Ectodermal cell (in vitro differentiated cells): ENCODE data around the gene QTRT2.

ENCODE experiments used
- H3K27ac ChIP-seq: 2 replicates; pipeline ENCODE4 v1.7.0; 2013; ENCODE audit warnings: mild to moderate bottlenecking, low read depth, low read length; ENCODE audit not compliant: insufficient read depth, poor library complexity, severe bottlenecking
- H3K27me3 ChIP-seq: 2 replicates; pipeline ENCODE4 v1.7.0; 2013; ENCODE audit warnings: mild to moderate bottlenecking, low read length; ENCODE audit not compliant: insufficient read depth, control insufficient read depth, poor library complexity, severe bottlenecking
- H3K36me3 ChIP-seq: one replicate; pipeline ENCODE4 v1.7.0; 2013; ENCODE audit warnings: low read length; ENCODE audit not compliant: control insufficient read depth, insufficient read depth
- H3K4me1 ChIP-seq: one replicate; pipeline ENCODE4 v1.7.0; 2013; ENCODE audit warnings: low read length; ENCODE audit not compliant: control insufficient read depth, insufficient read depth
- H3K4me3 ChIP-seq: 2 replicates; pipeline ENCODE4 v1.7.0; 2013; ENCODE audit warnings: low read depth, low read length, control low read depth; ENCODE audit not compliant: insufficient read depth
- H3K9me3 ChIP-seq: 2 replicates; pipeline ENCODE4 v1.7.0; 2013; ENCODE audit warnings: mild to moderate bottlenecking, low read length, moderate library complexity; ENCODE audit not compliant: control insufficient read depth
- WGBS, 2 experiments: methylation state at CpG; one replicate each; pipeline ENCODE4 v1.1.7; 2013; ENCODE audit warnings: missing lambda C conversion rate in 2 of 2; 5-methylcytosine and 5-hydroxymethylcytosine counted together

Gene QTRT2

DNA sequence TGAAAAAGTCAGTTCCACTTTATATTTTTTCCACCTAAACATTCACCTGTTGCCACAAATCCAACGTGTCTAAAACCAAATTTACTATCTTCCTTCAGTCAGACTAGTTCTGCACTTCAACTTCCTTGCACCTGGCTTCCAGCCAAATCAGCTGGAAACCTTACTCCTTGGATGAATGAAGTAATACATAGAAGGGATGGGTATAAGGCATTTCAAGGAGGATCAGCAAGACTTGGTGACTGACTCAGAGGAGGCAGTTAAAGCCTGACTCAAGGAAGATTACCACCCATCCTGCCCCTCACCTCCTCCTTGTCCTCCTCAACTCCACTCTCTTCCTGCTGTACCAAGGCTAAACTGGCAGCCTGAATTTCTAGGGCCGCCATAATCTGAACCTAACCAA, 37.1 kb downstream of the QTRT2 start:
- peaks cover 11% of the 10 kb centered on the region for H3K4me1 ChIP-seq
- no peaks in the 10 kb centered on the region for H3K36me3 ChIP-seq
- WGBS, 2 experiments = 85 to 97% methylated on average over 2 of the region's 2 CpGs
- H3K9me3 ChIP-seq = no peaks in the 10 kb centered on the region
- no peak overlapping the region for H3K4me3 ChIP-seq
- no peaks in the 10 kb centered on the region for H3K27me3 ChIP-seq
- H3K27ac ChIP-seq = no peak overlapping the region

DNA sequence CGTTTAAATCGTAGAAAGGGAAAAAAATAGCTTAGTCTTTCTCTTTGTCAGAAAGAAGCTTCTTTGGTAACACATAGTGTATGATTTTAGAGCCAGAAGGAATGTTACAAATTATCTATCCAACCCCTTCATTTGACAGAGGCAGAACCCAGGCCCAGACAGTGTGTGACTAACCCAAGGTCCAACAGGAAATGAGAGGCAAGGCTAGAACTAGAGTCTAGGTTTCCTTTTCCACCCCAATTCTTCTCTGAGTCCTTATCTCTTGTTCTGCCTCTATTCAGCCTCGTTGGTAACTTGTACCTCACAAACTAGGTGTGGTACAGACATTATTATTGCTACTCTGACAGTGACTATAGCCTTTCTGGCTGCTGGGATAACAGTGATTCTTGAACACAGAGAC, 39.3 kb downstream of the QTRT2 start:
- no peak overlapping the region for H3K4me3 ChIP-seq
- no peaks in the 10 kb centered on the region for H3K27me3 ChIP-seq
- H3K27ac ChIP-seq = no peak overlapping the region
- no peaks in the 10 kb centered on the region for H3K9me3 ChIP-seq
- 84 to 88% methylated on average over 3 of the region's 3 CpGs for WGBS, 2 experiments
- H3K4me1 ChIP-seq = peaks cover 11% of the 10 kb centered on the region
- H3K36me3 ChIP-seq = no peaks in the 10 kb centered on the region

DNA sequence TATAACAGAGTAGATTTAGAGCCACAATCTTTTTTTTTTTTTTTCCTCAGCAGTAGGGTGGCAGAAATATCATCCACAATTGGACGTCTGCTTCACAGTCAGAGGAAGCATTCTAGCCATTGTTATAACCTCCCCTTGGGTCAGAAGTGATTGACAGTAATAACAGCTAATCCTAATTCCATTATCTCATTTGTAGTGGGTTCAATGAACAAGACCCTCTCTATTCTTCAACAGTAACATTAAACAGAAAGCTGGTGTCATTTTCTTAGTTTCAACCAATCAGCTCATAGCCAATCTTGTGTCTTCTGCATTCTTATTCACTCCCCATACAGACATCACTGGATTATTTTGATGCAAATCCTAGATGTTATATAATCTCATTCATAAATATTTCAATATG, 44.6 kb downstream of the QTRT2 start:
- WGBS, 2 experiments = 79 to 83% methylated on average over 1 of the region's 1 CpG
- no peak overlapping the region for H3K27ac ChIP-seq
- peaks cover 10% of the 10 kb centered on the region for H3K4me1 ChIP-seq
- H3K4me3 ChIP-seq = no peak overlapping the region
- no peaks in the 10 kb centered on the region for H3K36me3 ChIP-seq
- no peaks in the 10 kb centered on the region for H3K27me3 ChIP-seq
- H3K9me3 ChIP-seq = no peaks in the 10 kb centered on the region

DNA sequence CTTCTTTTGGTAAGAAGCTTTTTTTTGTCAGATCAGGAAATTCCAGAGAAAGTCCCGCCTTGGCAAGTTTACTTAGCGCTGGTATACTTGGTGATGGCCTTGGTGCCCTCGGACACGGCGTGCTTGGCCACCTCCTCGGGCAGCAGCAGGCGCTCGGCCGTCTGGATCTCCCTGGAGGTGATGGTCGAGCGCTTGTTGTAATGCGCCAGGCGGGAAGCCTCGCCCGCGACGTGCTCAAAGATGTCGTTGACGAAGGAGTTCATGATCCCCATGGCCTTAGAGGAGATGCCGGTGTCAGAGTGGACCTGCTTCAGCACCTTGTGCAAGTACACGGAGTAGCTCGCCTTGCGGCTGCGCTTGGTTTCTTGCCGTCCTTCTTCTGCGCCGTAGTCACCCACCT, 46.6 kb downstream of the QTRT2 start:
- no peaks in the 10 kb centered on the region for H3K36me3 ChIP-seq
- H3K9me3 ChIP-seq = no peaks in the 10 kb centered on the region
- no peak overlapping the region for H3K4me3 ChIP-seq
- H3K27ac ChIP-seq = no peak overlapping the region
- WGBS, 2 experiments = 95 to 96% methylated on average over 27 of the region's 27 CpGs
- H3K27me3 ChIP-seq = no peaks in the 10 kb centered on the region
- peaks cover 10% of the 10 kb centered on the region for H3K4me1 ChIP-seq

DNA sequence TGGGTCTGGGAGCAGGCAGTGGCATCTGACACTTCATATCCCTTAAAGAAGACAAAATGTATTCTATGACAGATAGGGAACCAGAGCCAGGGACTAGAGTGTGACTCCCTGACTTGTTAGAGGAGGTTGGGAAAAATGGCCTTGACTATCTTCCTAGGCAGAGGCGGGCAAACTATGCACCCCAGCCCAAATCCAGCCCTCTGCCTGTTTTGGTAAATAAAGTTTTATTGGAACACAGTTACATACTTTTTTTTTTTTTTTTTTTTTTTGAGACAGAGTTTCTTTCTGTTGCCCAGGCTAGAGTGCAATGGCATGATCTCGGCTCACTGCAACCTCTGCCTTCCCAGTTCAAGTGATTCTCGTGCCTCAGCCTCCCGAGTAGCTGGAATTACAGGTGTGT, 47.3 kb downstream of the QTRT2 start:
- H3K27ac ChIP-seq = no peak overlapping the region
- no peak overlapping the region for H3K4me3 ChIP-seq
- 93 to 95% methylated on average over 4 of the region's 4 CpGs for WGBS, 2 experiments
- no peaks in the 10 kb centered on the region for H3K36me3 ChIP-seq
- no peaks in the 10 kb centered on the region for H3K9me3 ChIP-seq
- peaks cover 10% of the 10 kb centered on the region for H3K4me1 ChIP-seq
- no peaks in the 10 kb centered on the region for H3K27me3 ChIP-seq

DNA sequence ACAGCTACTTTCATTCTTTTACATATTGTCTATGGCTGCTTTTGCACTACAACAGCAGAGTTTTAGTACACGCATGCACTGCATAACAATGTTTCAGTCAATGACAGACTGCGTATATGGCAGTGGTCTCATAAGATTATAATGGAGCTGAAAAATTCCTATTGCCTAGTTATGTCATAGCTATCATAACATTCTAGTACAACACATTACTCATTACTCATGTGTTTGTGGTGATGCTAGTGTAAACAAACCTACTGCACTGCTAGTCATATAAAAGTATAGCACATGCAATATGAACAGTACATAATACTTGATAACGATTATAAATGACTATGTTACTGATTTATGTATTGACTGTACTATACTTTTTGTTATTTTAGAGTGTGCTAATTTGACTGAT, 47.9 kb downstream of the QTRT2 start:
- no peak overlapping the region for H3K27ac ChIP-seq
- no peak overlapping the region for H3K4me3 ChIP-seq
- 96% methylated on average over 2 to 3 of the region's 3 CpGs for WGBS, 2 experiments
- H3K36me3 ChIP-seq = no peaks in the 10 kb centered on the region
- no peaks in the 10 kb centered on the region for H3K9me3 ChIP-seq
- peaks cover 10% of the 10 kb centered on the region for H3K4me1 ChIP-seq
- H3K27me3 ChIP-seq = no peaks in the 10 kb centered on the region

DNA sequence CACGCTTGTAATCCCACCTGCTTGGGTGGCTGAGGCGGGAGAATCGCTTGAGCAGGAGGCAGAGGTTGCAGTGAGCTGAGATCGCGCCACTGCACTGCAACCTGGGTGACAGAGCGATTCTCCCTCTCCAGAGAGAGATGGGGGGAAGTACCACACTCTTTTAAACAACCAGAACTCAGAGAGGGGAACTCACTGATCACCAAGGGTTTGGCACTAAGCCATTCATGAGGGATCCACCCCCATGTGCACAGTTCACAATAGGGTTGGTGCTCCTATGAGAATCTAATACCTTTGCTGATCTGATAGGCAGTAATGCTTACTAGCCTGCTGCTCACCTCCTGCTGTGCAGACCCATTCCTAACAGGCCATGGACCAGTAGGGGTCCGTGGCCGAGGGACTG, 51.6 kb downstream of the QTRT2 start:
- no peaks in the 10 kb centered on the region for H3K27me3 ChIP-seq
- 94% methylated on average over 8 of the region's 8 CpGs for WGBS, 2 experiments
- H3K4me3 ChIP-seq = no peak overlapping the region
- no peaks in the 10 kb centered on the region for H3K9me3 ChIP-seq
- peaks cover 15% of the 10 kb centered on the region for H3K4me1 ChIP-seq
- no peak overlapping the region for H3K27ac ChIP-seq
- H3K36me3 ChIP-seq = no peaks in the 10 kb centered on the region

DNA sequence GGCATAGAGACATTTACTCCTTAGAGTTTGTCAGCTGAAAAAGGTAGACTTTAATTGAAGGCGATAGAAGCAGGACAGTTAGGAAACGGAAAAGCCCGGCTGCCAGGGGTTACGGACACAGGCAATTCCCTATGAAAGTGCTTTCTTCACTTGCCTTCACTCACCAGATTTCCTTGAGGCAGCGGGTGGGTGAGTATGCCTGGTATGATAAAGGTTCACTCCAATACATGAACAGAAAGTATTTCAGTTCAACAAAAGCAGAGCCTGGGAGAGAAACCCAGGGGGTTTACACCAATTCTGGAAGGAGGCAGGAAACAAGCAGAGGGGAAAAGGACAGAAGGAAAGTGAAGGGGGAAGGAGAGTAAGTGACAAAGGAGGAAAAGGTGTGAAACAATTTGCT, 53.9 kb downstream of the QTRT2 start:
- Histone ChIP-seq H3K27ac (peak overlapping the region; percentile 67), H3K4me3 (no peak overlapping the region), H3K9me3 (no peaks in the 10 kb centered on the region), H3K4me1 (peaks cover 15% of the 10 kb centered on the region), H3K36me3 (no peaks in the 10 kb centered on the region), H3K27me3 (no peaks in the 10 kb centered on the region)
- WGBS, 2 experiments = 50 to 56% methylated on average over 4 to 5 of the region's 5 CpGs

DNA sequence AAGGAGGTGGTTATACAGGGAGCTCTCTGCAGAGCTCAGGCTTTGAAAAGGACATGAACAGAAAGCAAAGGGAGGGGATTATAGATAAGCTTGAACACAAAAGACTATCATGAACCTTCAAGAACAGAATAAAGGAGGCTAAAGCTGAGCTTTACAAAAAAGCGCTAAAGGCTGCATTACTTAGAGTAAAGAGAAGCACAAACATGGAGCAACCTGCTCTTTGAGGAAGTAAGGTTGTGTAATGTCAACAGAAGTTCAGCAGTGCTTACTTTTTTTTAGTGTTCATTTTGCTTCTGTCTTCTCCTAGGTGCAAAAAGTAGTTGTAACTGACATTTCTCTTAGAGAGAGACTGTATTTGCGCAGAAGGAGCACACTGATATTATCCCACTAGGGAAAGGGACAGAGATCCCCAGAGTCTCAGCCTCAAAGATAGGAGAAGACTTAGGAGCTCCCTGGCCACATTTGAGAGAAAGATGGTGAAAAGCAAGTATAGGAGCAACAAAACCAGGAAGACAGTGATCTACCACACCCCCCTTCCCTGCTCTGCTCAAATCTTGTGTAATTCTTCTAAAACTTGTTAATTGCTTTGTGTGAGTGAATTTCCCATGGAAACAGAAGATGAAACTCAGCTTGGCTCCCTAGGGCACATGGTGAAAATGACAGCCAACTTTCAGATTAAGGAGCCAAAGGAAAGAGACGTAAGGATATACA, 54.7 kb downstream of the QTRT2 start:
- 84 to 91% methylated on average over 3 of the region's 3 CpGs for WGBS, 2 experiments
- H3K27me3 ChIP-seq = no peaks in the 10 kb centered on the region
- no peak overlapping the region for H3K27ac ChIP-seq
- no peaks in the 10 kb centered on the region for H3K36me3 ChIP-seq
- H3K4me1 ChIP-seq = peaks cover 15% of the 10 kb centered on the region
- H3K4me3 ChIP-seq = no peak overlapping the region
- H3K9me3 ChIP-seq = no peaks in the 10 kb centered on the region

DNA sequence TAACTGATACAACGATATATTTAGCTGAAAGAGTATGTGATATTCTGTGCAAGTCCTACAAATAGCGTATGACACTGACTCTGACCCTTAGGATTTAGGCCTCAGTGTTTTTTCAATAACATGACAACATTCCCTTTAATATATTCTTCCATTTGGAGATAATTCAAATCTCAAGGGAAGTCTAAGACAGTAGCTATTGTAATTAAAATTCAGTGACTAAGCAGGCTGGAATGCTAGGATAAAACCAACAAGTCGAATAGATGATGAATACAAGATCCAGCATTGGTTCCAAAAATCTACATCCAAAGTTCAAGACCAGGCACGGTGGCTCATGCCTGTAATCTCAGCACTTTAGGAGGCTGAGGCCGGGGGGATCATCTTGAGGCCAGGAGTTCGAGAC, 56.2 kb downstream of the QTRT2 start:
- no peaks in the 10 kb centered on the region for H3K27me3 ChIP-seq
- no peak overlapping the region for H3K27ac ChIP-seq
- peaks cover 15% of the 10 kb centered on the region for H3K4me1 ChIP-seq
- H3K4me3 ChIP-seq = no peak overlapping the region
- 89 to 92% methylated on average over 5 to 6 of the region's 6 CpGs for WGBS, 2 experiments
- H3K36me3 ChIP-seq = no peaks in the 10 kb centered on the region
- no peaks in the 10 kb centered on the region for H3K9me3 ChIP-seq

DNA sequence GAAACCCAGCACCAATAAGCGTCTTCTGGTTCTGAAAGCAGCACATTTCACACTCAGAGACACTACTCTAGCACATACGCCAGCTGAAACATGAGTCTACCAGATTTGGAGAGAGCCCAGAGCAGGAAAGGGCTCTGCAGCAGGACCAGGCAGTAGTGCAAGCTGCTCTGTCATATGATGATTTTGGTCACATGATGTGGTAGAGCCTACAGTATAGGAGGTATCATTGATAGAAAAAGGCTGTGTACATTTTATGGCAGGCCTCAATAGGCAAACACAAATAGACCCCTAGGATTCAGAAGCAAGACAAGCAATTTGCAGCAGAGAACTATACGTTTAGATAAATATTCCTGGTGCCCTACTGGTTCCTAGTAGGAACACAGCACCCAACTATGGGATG, 58.2 kb downstream of the QTRT2 start:
- Histone ChIP-seq H3K4me3 (no peak overlapping the region), H3K27me3 (no peaks in the 10 kb centered on the region), H3K36me3 (no peaks in the 10 kb centered on the region), H3K27ac (no peak overlapping the region), H3K4me1 (peaks cover 14% of the 10 kb centered on the region), H3K9me3 (no peaks in the 10 kb centered on the region)
- 91 to 95% methylated on average over 3 of the region's 3 CpGs for WGBS, 2 experiments
